Activated CD8-positive, alpha-beta memory T cell treated with anti-CD3 and anti-CD28 coated beads for 24 hours (primary cell): ENCODE measurements around the gene PNO1.
"Not testable (repeated sequence)": the region's sequence is repeated elsewhere in the genome, so short reads cannot be mapped to it uniquely, and the experiment has no call there.

Experiments
- DNase-seq: peaks from one replicate; pipeline ENCODE4 v3.0.0-alpha.2; 2020

Gene PNO1

GRCh38 chr2:68157402-68158133 lies at the start of gene PNO1:
Gene PNO1, plus strand, starts transcription at chr2:68157888. Its CDS starts 47 bp downstream, at chr2:68157935.
- DNase-seq: peak; percentile 99

DNA sequence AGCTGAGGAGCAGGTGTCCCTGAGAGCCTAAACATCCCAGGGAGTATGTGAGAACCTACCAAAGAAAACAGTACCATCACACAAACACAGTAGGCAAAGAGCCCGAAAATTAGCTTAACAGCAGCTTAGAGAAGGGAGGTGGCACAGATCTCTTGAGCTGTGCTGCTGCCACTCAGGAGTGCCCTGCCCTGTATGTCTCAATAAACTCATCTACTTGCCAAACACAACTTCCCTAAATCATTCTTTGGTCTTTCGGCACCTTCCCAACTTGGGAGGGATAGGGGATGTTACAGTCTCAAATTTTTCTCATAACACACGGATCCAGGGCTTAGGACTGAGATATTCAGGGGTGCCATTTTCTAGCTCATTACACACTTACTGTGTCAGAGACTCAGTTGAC lies 49.6 kb upstream of the PNO1 start:
- no peak for DNase-seq

- no peak for DNase-seq
These were observed 47.6 kb upstream of the PNO1 start for GRCh38 chr2:68110102-68110501.

GRCh38 chr2:68115965-68116364 lies 41.7 kb upstream of the PNO1 start:
- DNase-seq: no peak

DNA sequence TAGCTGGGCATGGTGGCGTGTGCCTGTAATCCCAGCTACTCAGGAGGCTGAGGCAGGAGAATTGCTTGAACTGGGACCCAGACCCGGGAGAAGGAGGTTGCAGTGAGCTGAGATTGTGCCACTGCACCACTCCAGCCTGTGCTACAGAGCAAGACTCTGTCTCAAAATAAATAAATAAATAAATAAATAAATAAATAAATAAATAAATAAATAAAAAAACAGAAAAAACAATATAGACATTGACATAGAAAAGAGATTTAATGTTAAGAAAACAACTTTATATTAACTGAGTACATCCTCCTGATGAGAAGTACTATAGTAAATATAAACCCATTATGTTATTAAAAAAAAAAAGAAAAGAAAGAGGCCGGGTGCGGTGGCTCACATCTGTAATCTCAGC lies 39.8 kb upstream of the PNO1 start:
- not testable (repeated sequence) for DNase-seq

- no peak for DNase-seq
These were observed 38.9 kb upstream of the PNO1 start for GRCh38 chr2:68118816-68119215.

DNA sequence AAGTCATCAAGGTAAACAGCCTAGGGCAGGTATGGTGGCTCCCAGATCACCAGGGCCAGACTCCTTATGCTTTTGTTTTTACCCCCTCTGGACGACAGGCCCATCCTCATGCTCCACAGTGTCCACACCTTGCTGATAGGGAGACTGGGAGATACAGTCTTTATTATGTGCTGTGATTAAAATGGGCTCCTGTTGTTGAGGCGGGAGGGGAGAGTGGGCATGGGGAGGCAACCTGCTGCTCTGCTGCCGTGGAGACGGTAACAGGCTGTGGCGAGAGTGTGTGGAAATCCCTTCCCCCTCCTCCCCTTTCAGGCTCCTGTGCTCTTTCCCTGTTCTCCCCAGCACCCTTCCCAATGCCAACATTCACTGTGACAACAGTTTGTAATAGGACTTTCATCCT lies 38.2 kb upstream of the PNO1 start:
- DNase-seq: no peak

- peak; percentile 92 for DNase-seq
These were observed 35.6 kb upstream of the PNO1 start for GRCh38 chr2:68121873-68122679.

- DNase-seq: no peak
These were observed 35.1 kb upstream of the PNO1 start for GRCh38 chr2:68122680-68122964.

GRCh38 chr2:68124321-68124720 lies 33.4 kb upstream of the PNO1 start:
- no peak for DNase-seq

DNA sequence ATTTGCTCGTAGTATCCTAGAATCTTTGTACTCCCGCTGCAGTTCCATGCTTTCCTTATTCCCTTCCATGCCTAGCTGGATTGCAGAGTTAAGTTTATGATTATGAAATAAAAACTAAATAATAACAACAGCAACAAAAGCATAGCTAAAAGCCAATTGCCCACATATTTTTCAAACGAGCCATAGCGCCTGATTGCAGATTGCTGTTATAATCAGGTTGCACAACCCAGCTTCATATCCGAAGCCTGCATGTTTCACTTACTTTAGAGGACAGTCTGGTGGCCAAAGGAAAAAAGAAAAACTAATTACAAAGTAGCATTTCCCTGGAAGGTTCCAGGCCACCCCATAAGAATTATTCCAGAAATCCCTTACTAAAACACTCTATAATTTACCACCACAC lies 31.9 kb upstream of the PNO1 start:
- no peak for DNase-seq

DNA sequence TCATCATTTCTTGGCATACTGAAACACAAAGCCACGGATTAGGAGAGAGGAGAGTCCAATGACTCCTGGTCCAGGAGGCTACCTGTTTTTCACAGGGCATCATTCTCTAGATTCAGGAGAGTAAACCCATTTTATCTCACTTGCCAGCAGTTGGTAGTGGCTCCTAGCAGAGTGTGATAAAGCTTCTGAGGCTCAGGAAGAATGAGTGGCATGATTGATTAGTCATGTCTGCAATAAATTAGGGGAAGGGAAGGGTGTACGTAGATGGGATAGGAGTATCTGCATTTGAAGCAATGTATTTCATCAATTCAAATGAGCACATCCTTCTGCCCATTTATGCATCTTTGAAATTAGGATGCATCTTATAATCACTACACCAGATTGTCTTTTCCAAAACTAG lies 31.1 kb upstream of the PNO1 start:
- no peak for DNase-seq

DNA sequence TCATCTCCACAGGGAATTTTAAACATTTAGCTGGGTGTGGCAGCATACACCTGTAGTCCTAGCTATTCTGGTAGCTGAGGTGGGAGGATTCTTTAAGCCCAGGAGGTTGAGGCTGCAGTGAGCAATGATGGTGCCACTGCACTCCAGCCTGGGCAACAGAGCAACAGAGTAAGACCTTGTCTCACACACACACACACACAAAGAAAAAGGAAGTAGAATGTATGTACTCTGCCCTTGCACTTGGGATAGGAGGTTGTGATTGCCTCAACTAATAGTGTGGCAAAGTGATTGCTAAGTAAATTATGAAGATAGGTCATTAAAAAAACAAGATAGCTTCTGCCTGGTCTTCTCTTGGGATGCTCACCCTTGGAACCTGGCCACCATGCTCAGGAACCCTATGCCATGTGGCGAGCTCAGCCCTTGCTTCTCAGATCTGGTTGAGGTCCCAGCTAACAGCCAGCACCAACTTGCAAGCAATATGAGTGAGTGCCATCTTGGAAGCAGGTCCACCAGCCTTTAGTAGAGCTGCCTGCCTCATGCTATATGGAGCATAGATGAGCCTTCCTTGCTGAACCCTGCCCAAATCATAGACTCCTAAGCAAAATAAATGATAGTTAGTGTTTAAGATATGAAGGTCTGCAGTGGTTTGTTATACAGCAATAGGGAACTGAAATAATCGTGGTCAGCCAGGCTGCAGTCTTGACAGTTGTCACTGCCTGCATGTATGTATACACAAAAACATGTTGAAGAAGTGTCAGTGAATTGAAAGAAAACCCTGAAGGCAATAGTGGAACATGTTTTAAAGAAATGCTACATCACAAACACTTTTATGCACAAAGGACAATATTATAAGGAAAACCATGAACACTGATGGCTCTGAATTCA lies 30.1 kb upstream of the PNO1 start:
- DNase-seq: no peak

- no peak for DNase-seq
These were observed 23.6 kb upstream of the PNO1 start for GRCh38 chr2:68134120-68134519.

- no peak for DNase-seq
These were observed 23.1 kb upstream of the PNO1 start for GRCh38 chr2:68134554-68134953.

DNA sequence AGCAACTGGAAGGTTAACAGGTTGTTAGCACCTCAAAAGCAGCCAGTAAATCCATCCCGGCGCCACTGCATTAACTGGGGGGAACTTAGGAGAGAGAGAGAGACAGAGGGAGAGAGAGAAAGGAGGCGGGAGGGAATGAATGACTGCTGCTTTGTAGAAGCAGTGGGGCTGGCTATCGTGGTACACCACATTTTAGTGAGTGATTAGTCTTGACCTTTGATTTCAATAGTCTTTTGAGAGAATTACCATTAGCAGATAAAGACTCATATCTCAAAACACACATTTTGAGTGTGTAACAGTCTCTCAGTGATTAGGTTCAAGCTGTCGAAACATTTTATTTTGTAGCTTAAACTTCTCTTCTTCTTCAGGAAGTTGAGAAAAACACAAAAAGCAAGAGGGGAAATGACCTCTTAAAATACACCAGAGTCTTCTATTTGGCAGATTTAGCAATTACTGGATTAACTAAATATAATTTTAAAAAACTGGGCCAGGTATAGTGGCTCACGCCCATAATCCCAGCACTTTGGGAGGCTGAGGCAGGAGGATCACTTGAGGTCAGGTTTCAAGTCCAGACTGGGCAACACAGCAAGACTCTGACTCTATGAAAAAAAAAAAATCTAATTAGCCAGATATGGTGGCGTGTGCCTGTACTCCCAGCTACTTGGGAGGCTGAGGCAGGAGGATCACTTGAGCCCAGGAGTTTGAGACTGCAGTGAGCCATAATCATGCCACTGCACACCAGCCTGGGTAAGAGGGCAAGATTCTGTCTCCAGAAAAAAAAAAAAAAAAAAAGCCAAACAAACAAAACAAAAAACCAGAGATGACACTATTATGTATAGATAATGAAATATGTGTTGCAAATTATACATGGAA lies 22.0 kb upstream of the PNO1 start:
- no peak for DNase-seq

- DNase-seq: no peak
These were observed 15.8 kb upstream of the PNO1 start for GRCh38 chr2:68141875-68142274.

DNA sequence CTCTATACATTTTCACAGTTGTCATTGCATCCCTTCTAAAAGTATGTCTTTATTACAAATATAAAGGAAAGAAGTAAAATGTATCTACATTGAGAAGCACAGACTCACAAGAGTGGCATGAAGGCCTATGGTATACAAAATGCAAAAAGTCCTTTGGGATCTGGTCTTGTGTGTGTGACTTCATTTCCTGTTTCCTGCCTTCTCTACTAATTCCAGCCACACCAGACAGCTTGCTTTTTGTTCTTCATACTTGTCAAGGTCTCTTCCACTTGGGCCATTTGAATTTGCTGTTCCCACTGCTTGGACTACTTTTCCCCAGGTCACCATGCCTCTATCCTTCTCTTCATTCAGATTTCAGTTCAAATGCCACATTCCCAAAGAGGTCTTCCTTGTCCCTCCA lies 6.7 kb upstream of the PNO1 start:
- no peak for DNase-seq

- DNase-seq: no peak
These were observed 4.9 kb upstream of the PNO1 start for GRCh38 chr2:68152681-68153347.

DNA sequence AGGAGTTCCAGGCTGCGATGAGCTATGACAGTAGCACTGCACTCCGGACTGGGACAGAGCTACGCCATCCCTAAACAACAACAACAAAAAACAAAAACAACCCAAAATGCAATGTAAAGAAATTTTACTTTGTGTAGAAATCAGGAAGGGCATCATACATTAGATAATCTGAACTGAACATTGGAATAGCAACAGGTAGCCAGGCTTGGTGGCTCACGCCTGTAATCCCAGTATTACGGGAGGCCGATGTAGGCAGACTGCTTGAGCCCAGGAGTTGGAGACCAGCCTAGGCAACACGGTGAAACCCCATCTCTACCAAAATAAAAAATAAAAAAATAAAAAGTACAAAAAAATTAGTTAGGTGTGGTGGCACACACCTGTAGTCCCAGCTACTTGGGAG lies 2.1 kb upstream of the PNO1 start:
- no peak for DNase-seq

DNA sequence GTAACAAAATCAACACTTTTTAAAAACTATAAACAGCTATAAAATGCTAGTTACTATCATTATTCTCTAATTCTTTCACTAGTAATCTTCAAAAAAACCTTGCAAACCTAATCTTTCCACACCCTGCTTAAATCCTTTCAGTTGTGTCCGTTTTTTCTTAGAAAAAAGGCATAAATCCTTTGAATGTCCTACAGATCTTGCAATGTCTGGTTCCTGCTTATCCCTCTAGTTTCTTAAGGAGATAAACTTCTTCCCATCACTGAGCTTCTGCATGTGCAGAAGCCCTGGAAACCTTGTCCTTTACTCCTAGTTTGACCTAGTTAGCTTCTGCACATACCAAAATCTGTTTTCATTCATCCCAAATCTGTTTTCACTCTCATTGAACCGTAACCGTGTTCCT lies 1.3 kb upstream of the PNO1 start:
- DNase-seq: no peak

GRCh38 chr2:68157002-68157401 lies 686 bp upstream of the PNO1 start:
- DNase-seq: no peak
